MM.1S (cell line): ENCODE results near the gene PRG3.
"Not testable (repeated sequence)": the region's sequence is repeated elsewhere in the genome, so short reads cannot be mapped to it uniquely, and the experiment has no call there.

Experiments used
- EZH2 ChIP-seq: fragments of 300-600 bp; sonication (generic); optimal IDR thresholded peaks from 2 replicates; pipeline ENCODE3; 2017; ENCODE audit warnings: low read depth, mild to moderate bottlenecking, antibody characterized with exemption, low read length, mixed read lengths
- EZH2phosphoT487 ChIP-seq: fragments of 300-600 bp; sonication (generic); IDR thresholded peaks from 2 replicates; pipeline ENCODE4 v1.6.1; 2018; ENCODE audit warnings: antibody characterized with exemption, low read length
- TF ChIP-seq, protein P1 (sequence below): fragments of 300-600 bp; sonication (generic); IDR thresholded peaks from 2 replicates; pipeline ENCODE4 v1.5.1; 2016; ENCODE audit warnings: antibody characterized with exemption, low read length, mixed read lengths

DNA sequence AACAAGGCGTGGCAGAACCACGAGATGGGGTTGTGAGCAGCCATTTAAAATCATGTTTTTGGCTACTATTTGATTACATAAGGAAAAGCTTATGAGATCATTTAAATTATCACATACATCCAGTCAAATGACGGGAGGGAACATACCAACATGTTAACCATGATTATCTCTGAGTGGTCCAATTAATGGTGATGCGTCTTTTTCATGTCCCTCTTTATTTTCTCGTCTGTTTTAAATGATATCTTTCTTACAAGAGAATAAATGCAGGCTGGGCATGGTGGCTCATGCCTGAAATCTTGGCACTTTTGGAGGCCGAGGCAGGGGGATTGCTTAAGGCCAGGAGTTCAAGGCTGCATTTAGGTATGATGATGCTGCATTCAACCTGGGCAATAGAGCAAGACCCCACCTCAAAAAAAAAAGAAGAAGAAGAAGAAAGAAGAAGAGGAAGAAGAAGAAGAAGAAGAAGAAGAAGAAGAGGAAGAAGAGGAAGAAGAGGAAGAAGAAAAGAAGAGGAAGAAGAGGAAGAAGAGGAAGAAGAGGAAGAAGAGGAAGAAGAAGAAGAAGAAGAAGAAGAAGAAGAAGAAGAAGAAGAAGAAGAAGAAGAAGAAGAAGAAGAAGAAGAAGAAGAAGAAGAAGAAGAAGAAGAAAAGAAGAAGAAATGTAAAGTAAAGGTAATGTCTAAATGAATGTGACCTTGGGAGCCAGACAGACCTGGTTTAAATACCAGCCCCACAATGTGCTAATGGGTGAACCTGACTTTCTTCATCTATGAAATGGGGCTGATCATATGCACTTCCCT is 22.3 kb upstream of the PRG3 start:
- TF ChIP-seq, protein P1, sequence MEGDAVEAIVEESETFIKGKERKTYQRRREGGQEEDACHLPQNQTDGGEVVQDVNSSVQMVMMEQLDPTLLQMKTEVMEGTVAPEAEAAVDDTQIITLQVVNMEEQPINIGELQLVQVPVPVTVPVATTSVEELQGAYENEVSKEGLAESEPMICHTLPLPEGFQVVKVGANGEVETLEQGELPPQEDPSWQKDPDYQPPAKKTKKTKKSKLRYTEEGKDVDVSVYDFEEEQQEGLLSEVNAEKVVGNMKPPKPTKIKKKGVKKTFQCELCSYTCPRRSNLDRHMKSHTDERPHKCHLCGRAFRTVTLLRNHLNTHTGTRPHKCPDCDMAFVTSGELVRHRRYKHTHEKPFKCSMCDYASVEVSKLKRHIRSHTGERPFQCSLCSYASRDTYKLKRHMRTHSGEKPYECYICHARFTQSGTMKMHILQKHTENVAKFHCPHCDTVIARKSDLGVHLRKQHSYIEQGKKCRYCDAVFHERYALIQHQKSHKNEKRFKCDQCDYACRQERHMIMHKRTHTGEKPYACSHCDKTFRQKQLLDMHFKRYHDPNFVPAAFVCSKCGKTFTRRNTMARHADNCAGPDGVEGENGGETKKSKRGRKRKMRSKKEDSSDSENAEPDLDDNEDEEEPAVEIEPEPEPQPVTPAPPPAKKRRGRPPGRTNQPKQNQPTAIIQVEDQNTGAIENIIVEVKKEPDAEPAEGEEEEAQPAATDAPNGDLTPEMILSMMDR, result not testable (repeated sequence)
- not testable (repeated sequence) for TF ChIP-seq EZH2, EZH2phosphoT487
